Iris pigment epithelial cell (primary cell): ENCODE measurements around the gene ASS1.

Source experiments
- DNase-seq: peaks from one replicate; pipeline ENCODE4 v3.0.0-alpha.2; 2011; ENCODE audit warnings: low read depth

The ASS1 gene

DNA sequence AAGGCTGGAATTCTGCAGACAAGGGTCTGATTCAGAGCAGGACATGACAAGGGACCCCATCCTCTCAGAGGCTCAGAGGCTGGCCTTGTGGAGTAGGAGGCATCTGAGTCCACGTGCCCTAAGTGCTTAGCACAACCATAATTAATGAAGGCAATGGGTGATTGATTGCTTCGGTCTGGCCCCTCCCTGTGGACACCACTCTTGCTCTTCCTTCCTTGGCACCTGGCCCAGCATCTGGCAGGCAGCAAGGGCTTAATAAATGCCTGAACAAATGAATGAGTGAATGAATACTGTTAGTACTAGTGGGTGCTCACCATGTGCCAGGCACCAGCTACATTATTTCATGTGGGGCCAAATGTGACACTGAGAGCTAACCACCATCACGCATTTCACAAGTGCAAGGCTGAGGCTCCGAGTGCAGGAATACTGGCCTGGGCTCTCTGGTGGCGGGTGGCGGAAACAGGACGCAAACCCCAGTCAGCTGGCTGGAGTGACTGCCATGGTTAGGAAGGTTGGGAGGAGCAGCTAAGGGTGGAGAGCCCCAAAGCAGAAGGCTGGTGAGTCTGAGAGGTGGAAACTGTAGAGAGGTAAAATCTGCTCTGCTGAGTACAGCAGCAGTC lies 53.6 kb downstream of the ASS1 start:
- DNase-seq: peak; percentile 15

- DNase-seq: no peak
These were observed 54.3 kb downstream of the ASS1 start for GRCh38 chr9:130498918-130499698.

GRCh38 chr9:130499804-130500263 lies 55.1 kb downstream of the ASS1 start:
- no peak for DNase-seq

DNA sequence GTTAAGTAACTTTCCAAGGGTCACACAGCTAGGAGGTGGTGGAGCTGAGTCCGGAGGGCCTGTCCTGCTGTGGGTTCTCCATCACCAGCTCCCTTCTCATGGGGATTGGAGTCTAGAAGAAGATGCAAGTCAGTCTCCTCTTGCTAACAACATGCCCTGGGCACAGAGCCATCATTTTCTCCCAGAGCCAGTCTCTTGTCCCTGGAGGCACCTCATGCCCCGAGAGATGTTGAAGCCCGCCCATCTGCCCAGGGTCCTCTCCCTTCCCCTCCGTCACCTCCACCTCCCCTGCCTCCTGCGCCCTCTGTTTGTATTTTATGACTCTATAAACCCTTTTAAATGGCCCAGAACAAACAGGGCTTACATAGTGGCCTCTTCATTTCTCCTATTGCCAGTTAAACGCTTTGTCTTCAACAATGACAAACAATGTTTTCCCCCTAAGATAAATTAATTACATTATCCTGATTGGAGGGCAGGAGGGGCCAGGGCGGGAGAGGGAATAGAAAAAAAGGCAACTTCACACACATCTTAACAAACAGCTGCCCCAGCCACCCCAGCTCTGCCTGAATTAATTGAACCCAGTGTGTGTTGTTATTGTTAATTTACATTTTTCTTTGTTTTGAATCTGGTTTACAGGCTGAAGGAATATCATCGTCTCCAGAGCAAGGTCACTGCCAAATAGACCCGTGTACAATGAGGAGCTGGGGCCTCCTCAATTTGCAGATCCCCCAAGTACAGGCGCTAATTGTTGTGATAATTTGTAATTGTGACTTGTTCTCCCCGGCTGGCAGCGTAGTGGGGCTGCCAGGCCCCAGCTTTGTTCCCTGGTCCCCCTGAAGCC lies 55.8 kb downstream of the ASS1 start:
- no peak for DNase-seq

GRCh38 chr9:130501639-130502038 lies 56.9 kb downstream of the ASS1 start:
- no peak for DNase-seq

GRCh38 chr9:130508218-130508617 lies 63.5 kb downstream of the ASS1 start:
- no peak for DNase-seq

GRCh38 chr9:130512199-130512598 lies 67.4 kb downstream of the ASS1 start:
- no peak for DNase-seq

DNA sequence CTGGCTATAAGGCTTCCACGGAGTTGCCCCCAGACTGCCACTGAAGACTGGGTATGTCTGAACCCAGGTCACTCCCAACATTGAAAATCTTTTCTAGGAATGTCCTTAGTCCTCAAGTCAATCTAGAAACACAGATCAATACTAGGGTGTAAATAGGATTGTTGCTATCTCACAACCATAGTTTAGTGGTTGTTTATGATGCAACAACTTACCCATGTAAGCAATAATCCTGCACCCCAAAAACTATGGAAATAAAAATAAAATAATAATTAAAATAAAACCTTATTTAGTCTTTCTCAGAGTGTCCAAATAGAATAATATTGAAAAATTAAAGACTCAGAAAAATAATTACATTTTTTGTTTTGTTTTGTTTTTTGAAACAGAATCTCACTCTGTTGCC lies 68.3 kb downstream of the ASS1 start:
- no peak for DNase-seq

GRCh38 chr9:130518233-130518632 lies 73.5 kb downstream of the ASS1 start:
- no peak for DNase-seq

DNA sequence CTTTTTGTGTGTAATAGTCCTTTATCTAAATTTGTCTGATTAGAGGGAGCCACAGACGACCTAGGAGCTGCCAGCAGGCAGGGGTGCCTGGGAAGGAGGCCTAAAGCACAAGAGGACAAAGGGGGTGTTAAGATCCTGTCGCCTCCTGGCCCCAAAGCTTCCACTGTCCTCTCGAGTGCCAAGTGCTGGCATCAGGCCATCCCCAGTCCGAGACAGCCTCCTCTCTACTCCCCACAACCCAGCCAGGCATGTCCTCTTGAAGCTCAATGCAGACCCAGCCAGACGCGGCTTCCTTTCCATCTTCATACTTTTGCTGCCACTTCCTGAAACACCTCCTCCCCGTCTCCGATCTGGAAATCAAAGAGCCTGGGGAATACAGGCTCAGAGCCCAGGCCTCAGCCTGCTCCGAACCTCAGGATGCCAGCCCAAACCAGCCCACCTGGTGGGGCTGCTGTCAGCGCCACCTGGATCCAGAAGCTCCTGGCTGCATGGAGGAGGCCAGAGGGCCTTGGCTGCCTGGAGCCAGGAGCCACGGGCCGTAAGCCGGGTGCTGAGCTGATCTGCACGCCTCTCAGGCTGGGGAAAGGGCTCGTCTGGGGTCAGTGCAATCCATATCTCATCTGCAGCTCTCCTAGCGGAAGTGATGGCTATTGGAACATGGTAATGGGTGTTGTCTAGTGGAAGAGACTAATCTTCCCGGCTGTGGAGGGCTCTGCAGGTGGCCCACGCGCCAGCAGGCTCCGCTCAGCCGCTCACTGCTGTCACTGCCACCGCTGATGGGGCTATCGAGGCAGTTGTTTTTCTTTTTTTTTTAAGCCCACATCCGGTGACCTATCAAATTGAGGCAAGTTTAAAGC lies 74.4 kb downstream of the ASS1 start:
- no peak for DNase-seq

GRCh38 chr9:130519927-130520326 lies 75.2 kb downstream of the ASS1 start:
- no peak for DNase-seq

DNA sequence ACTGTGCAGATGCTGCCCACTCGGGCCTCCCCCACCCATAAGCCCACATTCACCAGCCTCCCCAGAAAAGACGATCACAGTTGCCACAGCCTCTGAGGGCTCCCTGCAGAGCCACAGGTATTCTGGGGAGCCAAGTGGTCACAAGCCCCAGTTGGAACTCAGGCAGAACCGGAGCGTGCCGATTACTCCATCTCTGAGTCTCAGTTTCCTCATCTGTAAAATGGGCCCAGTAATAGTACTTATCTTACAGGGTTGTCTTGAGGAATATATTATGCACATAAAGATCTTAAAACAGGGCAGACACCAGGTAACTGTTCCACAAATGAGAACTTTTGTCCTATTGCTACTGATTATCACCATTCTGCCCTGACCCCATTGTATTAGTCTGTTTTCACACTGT lies 77.0 kb downstream of the ASS1 start:
- no peak for DNase-seq

DNA sequence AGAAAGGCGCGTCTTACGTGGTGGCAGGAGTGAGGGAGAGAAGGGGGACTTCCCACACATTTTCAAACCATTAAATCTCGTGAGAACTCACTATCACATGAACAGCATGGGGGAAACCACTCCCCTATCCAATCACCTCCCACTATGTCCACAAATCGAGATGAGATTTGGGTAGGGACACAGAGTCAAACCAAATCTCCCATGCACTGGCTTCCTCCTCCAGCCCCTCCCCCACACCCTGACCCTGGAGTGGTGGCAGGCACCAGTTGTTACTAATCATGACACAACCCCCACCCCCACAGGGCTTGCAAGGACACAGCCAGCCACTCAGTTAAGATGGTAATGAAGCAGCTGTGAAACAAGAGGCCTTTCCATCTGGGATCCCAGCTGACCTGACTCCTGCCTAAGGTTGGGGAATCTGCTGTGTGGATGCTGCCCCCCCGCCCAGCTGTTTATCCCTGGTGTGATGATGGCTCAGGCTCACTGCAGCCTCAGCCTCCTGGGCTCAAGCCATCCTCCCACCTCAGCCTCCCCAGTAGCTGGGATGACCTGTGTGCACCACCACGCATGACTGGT lies 77.6 kb downstream of the ASS1 start:
- DNase-seq: no peak

GRCh38 chr9:130523921-130524320 lies 79.2 kb downstream of the ASS1 start:
- DNase-seq: no peak

- no peak for DNase-seq
These were observed 81.6 kb downstream of the ASS1 start for GRCh38 chr9:130526193-130526853.

DNA sequence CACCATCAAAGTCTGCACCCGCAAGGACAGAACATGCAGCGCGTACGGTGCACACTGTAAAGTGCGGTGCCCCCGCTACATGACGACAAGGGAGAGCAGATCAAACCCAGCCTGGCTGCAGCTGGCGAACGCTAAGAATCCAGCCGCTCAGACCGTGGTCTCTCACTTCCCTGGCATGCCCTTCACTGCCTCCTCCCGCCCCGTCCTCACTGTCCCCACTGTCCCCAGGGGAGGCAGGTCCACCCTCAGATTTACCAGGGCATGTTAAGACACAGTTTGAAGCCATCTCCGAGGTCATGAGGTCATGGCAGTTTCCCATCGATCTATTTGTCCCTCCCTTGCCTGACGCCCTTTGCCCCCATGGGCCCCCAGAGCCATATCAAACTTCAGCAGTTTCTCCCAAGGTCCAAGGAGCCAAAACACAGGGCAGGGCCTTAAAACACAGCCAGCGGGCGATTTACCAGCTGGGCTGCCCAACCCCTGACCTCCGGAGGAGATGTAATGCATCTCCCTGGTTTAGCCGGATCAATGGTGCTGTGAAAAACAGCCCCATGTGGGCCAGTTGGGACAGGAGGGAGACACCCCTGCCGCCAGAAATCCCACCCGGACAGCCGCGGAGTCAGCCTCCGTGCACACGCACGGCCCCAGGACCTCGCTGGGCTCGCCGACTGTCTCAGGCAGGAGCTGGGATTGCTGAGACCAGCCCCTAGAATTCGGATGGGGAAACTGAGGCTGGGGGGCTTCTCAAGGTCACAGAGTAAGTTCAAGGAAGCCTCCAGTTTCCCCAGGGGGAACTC lies 82.3 kb downstream of the ASS1 start:
- no peak for DNase-seq

- DNase-seq: no peak
These were observed 83.0 kb downstream of the ASS1 start for GRCh38 chr9:130527651-130528310.

GRCh38 chr9:130528674-130529073 lies 83.9 kb downstream of the ASS1 start:
- DNase-seq: no peak

DNA sequence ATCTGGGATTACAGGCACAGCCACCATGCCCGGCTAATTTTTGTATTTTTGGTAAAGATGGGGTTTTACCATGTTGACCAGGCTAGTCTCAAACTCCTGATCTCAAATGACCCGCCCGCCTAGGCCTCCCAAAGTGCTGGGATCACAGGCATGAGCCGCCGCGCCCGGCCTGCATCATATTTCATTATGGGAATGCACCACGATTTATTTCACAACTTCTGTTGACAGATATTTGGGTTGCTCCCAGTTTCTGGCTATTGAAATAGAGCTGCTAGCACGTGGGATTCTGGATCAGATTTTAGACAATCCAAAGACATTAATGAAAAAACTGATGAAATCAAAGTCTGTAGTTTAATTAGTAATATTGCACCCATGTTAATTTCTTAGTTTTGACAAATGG lies 86.2 kb downstream of the ASS1 start:
- DNase-seq: peak; percentile 54

DNA sequence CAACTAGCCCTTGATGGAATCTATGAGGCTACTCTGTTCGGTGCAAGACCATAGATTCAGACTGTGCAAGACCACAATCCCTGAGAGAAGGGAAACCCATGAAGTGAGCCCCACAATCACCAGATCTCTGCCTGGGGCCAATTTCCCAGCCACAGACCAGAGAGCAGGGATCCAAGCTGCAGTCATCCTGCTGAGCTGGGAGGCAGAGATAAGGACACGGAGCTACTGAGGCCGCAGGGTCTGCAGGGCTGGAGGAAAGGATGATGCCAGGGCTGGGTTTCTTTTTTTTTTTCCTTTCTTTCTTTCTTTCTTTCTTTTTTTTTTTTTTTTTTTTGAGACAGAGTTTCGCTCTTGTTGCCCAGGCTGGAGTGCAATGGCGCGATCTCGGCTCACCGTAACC lies 86.9 kb downstream of the ASS1 start:
- DNase-seq: no peak
